ENCODE data around the gene PCDH9. TPM values are rescaled to one million over a fixed set of nuclear protein-coding genes. Genes with fewer than 3 reads are reported as not detected.

The PCDH9 gene
- polyA plus RNA-seq, 1 donor, result 2.1 TPM

DNA sequence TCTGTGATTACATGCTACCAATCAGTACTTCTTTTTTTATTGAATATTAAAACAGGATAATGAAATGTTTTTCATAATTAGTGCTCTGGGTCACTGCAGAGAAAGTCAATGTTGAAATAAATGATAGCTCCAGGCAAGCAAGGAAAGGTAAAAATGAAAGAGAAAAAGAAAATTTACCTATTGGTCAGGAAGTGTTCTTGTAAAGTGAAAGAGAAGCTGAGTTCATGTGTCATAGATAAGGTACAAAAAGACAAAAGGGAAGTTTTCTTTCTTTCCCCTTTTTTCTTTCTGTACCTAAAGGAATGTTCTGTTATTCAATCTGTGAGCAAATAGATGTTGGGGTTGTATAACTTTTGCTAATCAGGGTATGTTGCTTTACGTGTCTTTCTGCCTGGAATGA is 197.0 kb downstream of the PCDH9 start:
- no peak for DNase-seq (ENCODE audit: low read depth)

GRCh38 chr13:67023130-67023876 is 206.8 kb downstream of the PCDH9 start:
- no peak for DNase-seq (ENCODE audit: low read depth)

- DNase-seq (ENCODE audit: low read depth), result no peak
These were observed 211.4 kb downstream of the PCDH9 start for GRCh38 chr13:67018775-67019174.

- no peak for DNase-seq (ENCODE audit: low read depth)
These were observed 212.9 kb downstream of the PCDH9 start for GRCh38 chr13:67017276-67017675.

DNA sequence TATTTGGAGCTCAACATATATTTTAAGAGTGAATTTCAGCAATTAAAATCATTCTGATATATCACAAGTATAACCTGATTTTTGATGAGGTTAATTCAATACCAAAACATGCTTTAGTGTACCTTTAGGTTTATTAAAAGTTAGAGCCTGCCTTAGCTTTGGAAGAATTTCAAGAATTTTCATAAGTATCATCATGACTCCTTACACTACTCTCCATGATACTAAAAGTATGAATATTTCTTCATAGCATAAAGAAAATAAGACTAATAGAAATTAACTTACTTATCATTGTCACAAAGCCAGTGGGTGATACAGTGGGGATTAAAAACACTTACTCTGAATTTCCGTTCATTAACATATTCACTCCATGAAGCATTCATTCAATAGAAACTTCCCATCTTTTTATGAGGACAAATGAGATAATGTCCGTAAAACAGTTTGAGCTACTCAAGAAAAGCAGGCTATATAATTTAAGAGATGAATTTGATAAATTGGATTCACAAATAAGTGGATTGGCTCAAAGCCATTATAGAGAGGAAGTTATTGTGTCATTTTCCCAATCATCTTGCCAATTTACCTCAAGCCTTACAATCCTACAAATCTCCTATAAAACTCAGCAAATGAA is 214.0 kb downstream of the PCDH9 start:
- no peak for DNase-seq (ENCODE audit: low read depth)

DNA sequence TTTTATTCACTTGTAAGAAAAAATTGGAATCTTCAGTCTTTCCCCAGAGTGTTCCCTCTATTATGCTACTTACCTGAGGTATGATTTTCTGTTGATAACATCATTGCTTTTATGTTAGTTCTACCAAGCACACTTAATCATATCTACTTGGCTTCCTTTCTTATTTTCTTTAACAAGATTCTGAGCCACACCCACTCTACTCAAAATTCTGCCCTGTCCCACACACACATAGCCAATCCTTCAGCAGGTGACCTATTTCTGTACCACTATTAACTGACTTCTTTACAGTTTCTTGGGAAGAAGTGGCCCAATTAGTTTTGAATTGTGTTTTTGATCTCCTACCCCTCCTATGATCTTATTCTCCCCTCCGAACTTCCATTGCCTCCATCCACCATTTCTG is 215.7 kb downstream of the PCDH9 start:
- DNase-seq (ENCODE audit: low read depth), result no peak

DNA sequence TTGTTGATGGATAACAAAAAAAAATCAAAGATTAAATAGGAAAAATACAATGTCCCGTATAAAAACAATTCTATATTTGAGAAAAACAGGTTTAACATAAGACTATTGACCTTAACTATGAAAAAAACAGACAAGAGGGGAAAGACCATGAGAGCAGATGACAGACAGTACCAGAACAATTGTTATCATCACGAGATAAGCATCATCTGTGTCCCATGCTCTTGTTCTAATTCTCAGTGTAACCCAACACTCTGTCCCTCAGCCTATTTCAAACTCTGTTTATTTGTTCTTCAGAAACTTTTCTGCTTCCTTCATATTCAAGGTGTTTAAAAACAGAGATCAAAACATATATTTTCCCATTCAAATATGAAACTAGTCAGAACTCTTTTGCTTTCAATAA is 216.4 kb downstream of the PCDH9 start:
- no peak for DNase-seq (ENCODE audit: low read depth)

GRCh38 chr13:67008075-67008668 is 222.0 kb downstream of the PCDH9 start:
- DNase-seq (ENCODE audit: low read depth), result no peak

GRCh38 chr13:67004511-67004910 is 225.6 kb downstream of the PCDH9 start:
- DNase-seq (ENCODE audit: low read depth), result no peak

GRCh38 chr13:67003743-67004142 is 226.4 kb downstream of the PCDH9 start:
- DNase-seq (ENCODE audit: low read depth), result no peak

- DNase-seq (ENCODE audit: low read depth), result no peak
These were observed 228.8 kb downstream of the PCDH9 start for GRCh38 chr13:67001363-67001762.

GRCh38 chr13:66996503-66996902 is 233.6 kb downstream of the PCDH9 start:
- DNase-seq (ENCODE audit: low read depth), result no peak

- DNase-seq (ENCODE audit: low read depth), result no peak
These were observed 234.9 kb downstream of the PCDH9 start for GRCh38 chr13:66995203-66995611.

GRCh38 chr13:66994517-66995202 is 235.5 kb downstream of the PCDH9 start:
- DNase-seq (ENCODE audit: low read depth), result no peak

DNA sequence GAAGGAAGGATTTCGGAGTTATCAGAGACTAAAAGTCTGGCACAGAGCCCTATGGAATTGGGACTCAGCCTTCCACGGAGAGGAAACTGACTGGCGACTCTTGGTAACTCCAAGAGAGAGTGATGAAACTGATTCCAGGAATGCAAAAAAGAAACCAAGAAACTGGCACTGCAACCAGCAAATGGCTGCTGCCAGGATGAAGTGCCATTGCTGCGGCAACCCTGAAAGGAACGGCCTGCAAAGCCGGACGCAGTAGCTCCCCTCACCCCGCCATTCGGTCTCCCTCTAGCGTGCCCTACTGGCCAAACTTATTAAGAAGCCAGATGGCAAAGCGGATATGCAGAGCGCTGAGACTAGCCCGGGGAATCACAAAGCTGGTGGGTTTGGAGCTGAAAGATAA is 236.0 kb downstream of the PCDH9 start:
- DNase-seq (ENCODE audit: low read depth), result no peak

DNA sequence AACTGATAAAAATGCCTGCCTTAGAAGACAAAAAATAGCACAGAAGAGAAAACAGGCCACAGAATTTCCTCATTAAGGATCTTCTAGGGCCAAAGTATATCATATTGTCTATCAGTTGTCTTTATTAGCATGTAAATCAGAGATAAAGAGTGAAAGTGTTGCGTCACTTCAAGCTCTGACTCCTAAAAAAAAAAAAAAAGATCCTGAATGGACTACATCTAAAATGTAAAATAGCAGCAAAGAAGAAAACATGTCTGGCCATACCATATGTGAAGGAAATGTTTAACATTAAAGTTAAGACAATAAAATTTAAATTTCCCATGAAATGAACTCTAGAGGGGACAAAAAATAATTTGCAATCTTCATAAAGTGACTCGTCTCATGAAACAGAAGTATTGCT is 237.4 kb downstream of the PCDH9 start:
- no peak for DNase-seq (ENCODE audit: low read depth)

DNA sequence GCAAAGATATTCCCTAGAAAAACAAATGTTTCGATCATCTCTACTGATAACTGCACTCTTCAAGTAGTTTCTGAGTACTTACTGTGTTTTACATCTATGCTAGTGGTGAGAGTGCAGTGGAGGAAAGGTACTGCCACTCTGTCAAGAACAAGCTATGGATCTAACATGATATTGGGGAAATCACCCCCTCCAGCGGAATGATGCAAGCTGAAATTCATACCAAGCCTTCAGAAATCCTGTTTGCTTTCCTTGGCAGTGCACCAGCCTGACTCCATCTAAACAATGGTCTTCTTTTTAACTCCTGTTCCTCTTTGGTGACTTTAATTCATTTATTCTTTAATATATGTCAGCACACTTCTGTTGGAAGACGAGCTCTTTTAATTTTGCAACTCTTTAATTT is 238.0 kb downstream of the PCDH9 start:
- DNase-seq (ENCODE audit: low read depth), result no peak

DNA sequence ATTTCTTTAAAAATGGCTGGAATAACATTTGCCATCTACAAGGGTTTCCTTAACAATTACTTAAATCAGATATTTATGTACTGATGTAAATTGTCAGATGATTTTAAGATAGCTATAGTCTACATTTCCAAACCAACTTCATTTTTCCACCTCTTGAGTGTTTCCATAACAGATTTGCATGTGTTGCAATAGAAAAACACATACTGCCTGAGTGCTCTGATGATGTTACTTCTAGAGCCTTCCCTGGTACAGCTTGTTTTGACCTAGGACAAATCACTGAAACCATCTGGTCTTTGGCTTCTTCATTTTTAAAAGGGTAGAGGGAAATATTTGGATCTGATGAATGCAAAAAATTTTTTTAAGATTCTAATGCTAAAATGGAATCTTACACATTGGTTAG is 245.9 kb downstream of the PCDH9 start:
- no peak for DNase-seq (ENCODE audit: low read depth)

DNA sequence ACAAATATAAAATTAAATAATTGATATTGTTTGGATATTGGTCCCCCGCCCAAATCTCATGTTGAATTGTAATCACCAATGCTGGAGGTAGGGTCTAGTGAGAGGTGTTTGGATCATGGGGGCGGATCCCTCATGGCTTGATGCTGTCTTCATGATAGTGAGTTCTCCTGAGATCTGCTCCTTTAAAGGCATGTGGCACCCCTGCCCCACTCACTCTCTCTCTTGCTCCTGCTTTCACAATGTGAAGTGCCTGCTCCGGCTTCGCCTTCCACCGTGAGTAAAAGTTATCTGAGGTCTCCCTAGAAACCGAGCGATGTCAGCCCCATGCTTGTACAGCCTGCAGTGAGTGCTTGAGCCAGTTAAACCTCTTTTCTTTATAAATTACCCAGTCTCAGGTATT is 248.2 kb downstream of the PCDH9 start:
- no peak for DNase-seq (ENCODE audit: low read depth)

DNA sequence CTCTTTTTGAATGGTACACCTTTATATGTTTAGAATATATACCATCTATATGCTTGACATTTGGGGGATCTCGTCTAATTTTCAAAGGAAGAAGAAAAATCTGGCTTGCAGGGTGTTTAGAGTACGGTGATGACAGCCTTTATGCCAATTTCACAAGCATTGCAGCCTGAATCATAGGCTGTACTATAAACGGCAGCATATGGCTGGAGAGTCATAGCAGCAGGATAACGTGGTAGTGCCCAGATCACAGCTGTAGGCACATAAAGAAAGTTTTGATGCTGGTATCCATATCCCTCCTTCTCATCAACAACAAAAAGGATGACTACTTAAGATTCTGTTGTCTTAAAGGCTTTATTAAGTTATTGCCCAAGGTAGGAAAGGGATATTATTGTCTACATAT is 253.0 kb downstream of the PCDH9 start:
- no peak for DNase-seq (ENCODE audit: low read depth)

DNA sequence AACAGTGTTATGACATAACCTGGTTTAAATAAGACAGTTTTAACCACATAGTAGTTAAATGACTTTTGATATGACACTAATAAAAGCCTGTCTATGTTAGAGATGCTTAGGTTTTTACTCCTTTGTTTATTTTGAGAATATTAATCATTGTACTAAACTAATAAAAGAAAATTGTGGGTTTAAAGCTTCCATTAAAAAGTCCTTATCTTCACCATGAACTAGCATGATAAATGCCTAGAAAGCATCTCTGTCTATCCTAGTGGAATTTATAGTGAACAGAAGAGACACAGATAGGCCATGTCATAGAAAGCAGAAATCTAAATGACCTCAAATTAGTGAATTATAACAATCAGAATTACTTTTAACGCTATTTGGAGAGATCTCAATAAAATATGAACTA is 255.2 kb downstream of the PCDH9 start:
- DNase-seq (ENCODE audit: low read depth), result no peak

DNA sequence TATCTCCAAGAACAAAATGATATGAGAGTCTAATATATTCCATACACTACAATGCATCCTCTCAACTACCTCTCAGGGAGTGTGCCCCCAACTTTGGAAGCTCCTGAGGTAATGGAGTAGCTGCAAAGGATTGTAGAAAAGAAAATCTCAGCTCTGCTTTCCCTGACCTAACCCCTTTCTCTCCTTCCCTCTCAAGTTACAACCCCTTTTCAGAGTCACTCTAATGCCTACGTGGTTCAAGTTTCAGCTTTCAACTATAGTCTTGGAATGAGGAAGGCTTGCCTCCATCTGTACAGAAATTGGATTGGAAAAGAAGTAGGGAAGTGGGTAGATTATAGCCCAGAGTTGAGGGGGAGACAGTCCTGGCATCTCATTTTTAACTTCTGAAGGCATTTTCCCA is 256.0 kb downstream of the PCDH9 start:
- DNase-seq (ENCODE audit: low read depth), result no peak

DNA sequence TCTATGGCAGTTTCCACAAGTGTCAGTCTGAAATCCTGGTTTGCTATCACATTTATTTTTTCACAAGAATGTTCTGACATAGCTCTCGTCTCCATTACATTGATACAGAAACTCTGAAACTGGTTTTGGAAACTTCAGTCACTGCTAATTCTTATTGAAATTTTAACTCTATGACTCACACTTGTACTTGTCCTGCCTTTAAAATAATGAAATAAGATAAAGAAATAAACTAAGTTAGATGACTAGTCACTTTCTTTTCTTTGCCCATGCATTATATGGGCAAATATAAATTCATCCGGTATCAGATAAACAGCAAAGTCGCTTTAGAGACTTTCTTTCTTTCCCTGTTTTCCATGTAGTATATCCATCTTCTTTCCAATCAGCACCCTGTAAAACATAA is 257.5 kb downstream of the PCDH9 start:
- DNase-seq (ENCODE audit: low read depth), result no peak
